Chondrocyte (in vitro differentiated cells): ENCODE data around the gene HDHD2. TPM values are rescaled to one million over a fixed set of nuclear protein-coding genes. Genes with fewer than 3 reads are reported as not detected.

Experiments
- DNase-seq: peaks from one replicate; pipeline ENCODE4 v3.0.0; 2021; ENCODE audit warnings: mixed read lengths, low spot score
- H3K27ac Mint-ChIP-seq: one replicate; pipeline ENCODE4 v1.8.0; 2021; ENCODE audit warnings: mild to moderate bottlenecking, moderate library complexity, mixed read lengths; ENCODE audit not compliant: unreplicated experiment
- H3K27me3 Mint-ChIP-seq: 2 replicates; pipeline ENCODE4 v1.8.0; 2021; ENCODE audit warnings: low read depth, mixed read lengths
- H3K36me3 Mint-ChIP-seq: 2 replicates; pipeline ENCODE4 v1.8.0; 2021; ENCODE audit warnings: low read depth, mixed read lengths
- H3K4me1 Mint-ChIP-seq: 2 replicates; pipeline ENCODE4 v1.8.0; 2021; ENCODE audit warnings: low read depth, mild to moderate bottlenecking, mixed read lengths
- H3K4me3 Mint-ChIP-seq: one replicate; pipeline ENCODE4 v1.8.0; 2021; ENCODE audit warnings: mild to moderate bottlenecking, moderate library complexity, mixed read lengths; ENCODE audit not compliant: unreplicated experiment
- H3K9me3 Mint-ChIP-seq: 2 replicates; pipeline ENCODE4 v1.8.0; 2021; ENCODE audit warnings: low read depth, mixed read lengths
- CTCF ChIP-seq: fragments of 200-600 bp; sonication (generic); IDR thresholded peaks from 2 replicates; pipeline ENCODE4 v1.5.0; 2021; ENCODE audit warnings: antibody characterized with exemption, mild to moderate bottlenecking, moderate library complexity
- total RNA-seq: library from RNA; stranded (reverse); gene quantifications from 3 replicates; pipeline ENCODE4 v1.2.1, GENCODE V29; 2021

Gene HDHD2
- total RNA-seq, 1 donor from 2014 or later, result 16.8 TPM

- H3K4me1 Mint-ChIP-seq, result peaks cover 12% of the 10 kb centered on the region
- H3K9me3 Mint-ChIP-seq, result no peaks in the 10 kb centered on the region
- no peak for DNase-seq
- no peak overlapping the region for H3K27ac Mint-ChIP-seq
- no peaks in the 10 kb centered on the region for H3K27me3 Mint-ChIP-seq
- no peaks in the 10 kb centered on the region for H3K36me3 Mint-ChIP-seq
- no peak overlapping the region for H3K4me3 Mint-ChIP-seq
- TF ChIP-seq CTCF, result no peak
These were observed 22.2 kb upstream of the HDHD2 start for GRCh38 chr18:47172476-47172875.

DNA sequence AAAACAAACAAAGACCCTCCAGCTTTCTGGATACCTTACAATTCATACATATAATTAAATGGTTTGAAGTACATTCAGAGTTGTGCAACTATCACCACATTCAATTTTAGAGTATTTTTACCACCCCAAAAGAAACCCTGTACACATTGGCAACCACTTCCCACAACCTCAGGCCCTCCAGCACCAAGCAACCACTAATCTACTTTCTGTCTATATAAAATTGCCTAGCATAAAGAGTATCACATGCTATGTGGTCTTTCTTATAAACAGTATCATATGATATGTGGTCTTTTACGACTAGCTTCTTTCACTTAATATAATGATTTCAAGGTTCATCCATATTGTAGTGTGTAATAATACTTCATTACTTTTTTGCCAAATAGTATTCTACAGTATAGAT is 18.6 kb upstream of the HDHD2 start:
- Mint-ChIP-seq H3K27me3 (no peaks in the 10 kb centered on the region), H3K9me3 (no peaks in the 10 kb centered on the region), H3K4me3 (no peak overlapping the region), H3K4me1 (peaks cover 23% of the 10 kb centered on the region), H3K36me3 (no peaks in the 10 kb centered on the region), H3K27ac (no peak overlapping the region)
- TF ChIP-seq CTCF, result no peak
- DNase-seq, result no peak

DNA sequence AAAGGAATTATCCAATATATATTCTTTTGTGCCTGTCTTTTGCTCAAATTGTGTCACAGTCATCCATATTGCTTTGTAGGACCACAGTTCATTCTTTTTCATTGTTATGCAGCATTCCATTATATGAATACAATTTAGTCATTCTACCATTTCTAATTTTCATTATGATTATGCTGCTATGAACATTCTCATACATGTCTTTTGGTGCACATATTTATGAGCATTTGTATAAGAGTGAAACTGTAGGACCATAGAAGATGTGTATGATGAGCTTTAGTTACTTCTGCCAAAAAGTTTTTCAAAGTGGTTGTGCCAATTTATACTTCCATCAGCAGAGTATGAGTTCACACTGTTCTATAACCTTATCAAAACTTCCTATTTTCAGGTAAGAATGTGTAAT is 18.2 kb upstream of the HDHD2 start:
- Mint-ChIP-seq H3K27ac (no peak overlapping the region), H3K9me3 (no peaks in the 10 kb centered on the region)
- no peak for TF ChIP-seq CTCF

GRCh38 chr18:47166294-47166693 is 16.0 kb upstream of the HDHD2 start:
- H3K36me3 Mint-ChIP-seq, result no peaks in the 10 kb centered on the region
- no peak for DNase-seq
- H3K9me3 Mint-ChIP-seq, result no peaks in the 10 kb centered on the region
- no peak overlapping the region for H3K4me3 Mint-ChIP-seq
- no peak for TF ChIP-seq CTCF
- peaks cover 26% of the 10 kb centered on the region for H3K4me1 Mint-ChIP-seq
- H3K27ac Mint-ChIP-seq, result no peak overlapping the region
- no peaks in the 10 kb centered on the region for H3K27me3 Mint-ChIP-seq

More for the DNA sequence above, 18.2 kb upstream of the HDHD2 start:
- peaks cover 25% of the 10 kb centered on the region for H3K4me1 Mint-ChIP-seq
- DNase-seq, result no peak
- no peak overlapping the region for H3K4me3 Mint-ChIP-seq
- H3K27me3 Mint-ChIP-seq, result no peaks in the 10 kb centered on the region
- no peaks in the 10 kb centered on the region for H3K36me3 Mint-ChIP-seq

- H3K27ac Mint-ChIP-seq, result peak overlapping the region; percentile 53
- H3K36me3 Mint-ChIP-seq, result peaks cover 1% of the 10 kb centered on the region
- H3K9me3 Mint-ChIP-seq, result no peaks in the 10 kb centered on the region
- no peak overlapping the region for H3K4me3 Mint-ChIP-seq
- TF ChIP-seq CTCF, result no peak
- H3K4me1 Mint-ChIP-seq, result peaks cover 20% of the 10 kb centered on the region
- no peak for DNase-seq
- no peaks in the 10 kb centered on the region for H3K27me3 Mint-ChIP-seq
These were observed 12.9 kb upstream of the HDHD2 start for GRCh38 chr18:47163241-47163640.
